ENCODE data around the gene ATP6V0B. TPM values are rescaled to one million over a fixed set of nuclear protein-coding genes. Genes with fewer than 3 reads are reported as not detected.

Gene ATP6V0B
- total RNA-seq, 2 donors from 2014 or later, result 73.5 to 103 TPM

- DNase-seq, result no peak
Observed at GRCh38 chr1:44019466-44019948, 44.7 kb downstream of the ATP6V0B start.

GRCh38 chr1:44020464-44020863 lies 45.7 kb downstream of the ATP6V0B start:
- Histone ChIP-seq H3K27me3 (no peaks in the 10 kb centered on the region), H3K9me3 (no peaks in the 10 kb centered on the region), H3K4me3 (no peak overlapping the region), H3K36me3 (replicated peaks in 1 of 2; ENCODE audit: insufficient read depth in 1 of 2, low read depth in 2 of 2) (no peaks in the 10 kb centered on the region), H3K4me1 (no peaks in the 10 kb centered on the region), H3K27ac (no peak overlapping the region)
- WGBS, 2 donors, result 78 to 100% methylated on average over 1 to 6 of the region's 6 CpGs
- intact Hi-C loops (cut with DNase I), result no loop called here
- TF ChIP-seq CTCF (IDR thresholded peaks at IDR 0.05) (no peak), POLR2A (IDR thresholded peaks at IDR 0.05) (no peak)
- DNase-seq, result no peak
- ATAC-seq, result no peak

More at GRCh38 chr1:44019466-44019948, 44.7 kb downstream of the ATP6V0B start:
- no peaks in the 10 kb centered on the region for H3K9me3 ChIP-seq
- no peak overlapping the region for H3K27ac ChIP-seq
- ATAC-seq, result no peak
- H3K36me3 ChIP-seq (replicated peaks in 1 of 2; ENCODE audit: insufficient read depth in 1 of 2, low read depth in 2 of 2), result no peaks in the 10 kb centered on the region
- H3K27me3 ChIP-seq, result no peaks in the 10 kb centered on the region
- no peak for TF ChIP-seq CTCF (IDR thresholded peaks at IDR 0.05)
- intact Hi-C loops (cut with DNase I), result no loop called here
- H3K4me3 ChIP-seq, result no peak overlapping the region
- H3K4me1 ChIP-seq, result no peaks in the 10 kb centered on the region
- 86 to 98% methylated on average over 5 to 10 of the region's 13 CpGs for WGBS, 2 donors

- intact Hi-C loops (cut with DNase I), result no loop called here
- no peak for TF ChIP-seq CTCF (IDR thresholded peaks at IDR 0.05)
- TF ChIP-seq POLR2A (IDR thresholded peaks at IDR 0.05), result no peak
- no peak for DNase-seq
- no peaks in the 10 kb centered on the region for H3K9me3 ChIP-seq
- no peak for ATAC-seq
- WGBS, 2 donors, result 91 to 100% methylated on average over 2 to 8 of the region's 8 CpGs
- H3K36me3 ChIP-seq (replicated peaks in 1 of 2; ENCODE audit: insufficient read depth in 1 of 2, low read depth in 2 of 2), result no peaks in the 10 kb centered on the region
- H3K27me3 ChIP-seq, result no peaks in the 10 kb centered on the region
- no peaks in the 10 kb centered on the region for H3K4me1 ChIP-seq
- H3K4me3 ChIP-seq, result no peak overlapping the region
- no peak overlapping the region for H3K27ac ChIP-seq
Observed at GRCh38 chr1:44021156-44021555, 46.4 kb downstream of the ATP6V0B start.

- DNase-seq, result no peak
- H3K27me3 ChIP-seq, result no peaks in the 10 kb centered on the region
- intact Hi-C loops (cut with DNase I), result no loop called here
- no peak for TF ChIP-seq CTCF (IDR thresholded peaks at IDR 0.05)
- TF ChIP-seq POLR2A (IDR thresholded peaks at IDR 0.05), result no peak
- no peaks in the 10 kb centered on the region for H3K9me3 ChIP-seq
- WGBS, 2 donors, result 86 to 93% methylated on average over 3 to 10 of the region's 10 CpGs
- no peaks in the 10 kb centered on the region for H3K36me3 ChIP-seq (replicated peaks in 1 of 2; ENCODE audit: insufficient read depth in 1 of 2, low read depth in 2 of 2)
- no peak overlapping the region for H3K4me3 ChIP-seq
- H3K27ac ChIP-seq, result no peak overlapping the region
- H3K4me1 ChIP-seq, result no peaks in the 10 kb centered on the region
- ATAC-seq, result no peak
Observed at GRCh38 chr1:44021581-44022321, 47.0 kb downstream of the ATP6V0B start.

All from body of pancreas (tissue), 4 donors.